Measurements from ENCODE around the gene SNRNP48.

The SNRNP48 gene

GRCh38 chr6:7543789-7544424 lies 46.1 kb upstream of the SNRNP48 start:
- in situ Hi-C loops (cut with HindIII; ENCODE audit: low sequenced_read_pairs) = no loop called here
- TF ChIP-seq CTCF (IDR thresholded peaks at IDR 0.05; ENCODE audit: low read depth, low read length) = no peak
- peak overlapping the region; percentile 6 for H3K4me3 ChIP-seq (ENCODE audit: low read depth, low read length)
- peak; percentile 2 for DNase-seq (ENCODE audit: low read depth, low spot score)

- in situ Hi-C loops (cut with HindIII; ENCODE audit: low sequenced_read_pairs) = no loop called here
- TF ChIP-seq CTCF (IDR thresholded peaks at IDR 0.05; ENCODE audit: low read depth, low read length) = no peak
- DNase-seq (ENCODE audit: low read depth, low spot score) = no peak
- H3K4me3 ChIP-seq (ENCODE audit: low read depth, low read length) = no peak overlapping the region
These were observed 45.4 kb upstream of the SNRNP48 start for GRCh38 chr6:7544597-7544996.

GRCh38 chr6:7545316-7546019 lies 44.5 kb upstream of the SNRNP48 start:
- no peak for TF ChIP-seq CTCF (IDR thresholded peaks at IDR 0.05; ENCODE audit: low read depth, low read length)
- H3K4me3 ChIP-seq (ENCODE audit: low read depth, low read length) = no peak overlapping the region

GRCh38 chr6:7546020-7546369 lies 44.0 kb upstream of the SNRNP48 start:
- TF ChIP-seq CTCF (IDR thresholded peaks at IDR 0.05; ENCODE audit: low read depth, low read length) = no peak
- H3K4me3 ChIP-seq (ENCODE audit: low read depth, low read length) = no peak overlapping the region
- in situ Hi-C loops (cut with HindIII; ENCODE audit: low sequenced_read_pairs) = no loop called here
- DNase-seq (ENCODE audit: low read depth, low spot score) = no peak

More at GRCh38 chr6:7545316-7546019, 44.5 kb upstream of the SNRNP48 start:
- in situ Hi-C loops (cut with HindIII; ENCODE audit: low sequenced_read_pairs) = no loop called here
- no peak for DNase-seq (ENCODE audit: low read depth, low spot score)

GRCh38 chr6:7546383-7546782 lies 43.6 kb upstream of the SNRNP48 start:
- in situ Hi-C loops (cut with HindIII; ENCODE audit: low sequenced_read_pairs) = no loop called here
- H3K4me3 ChIP-seq (ENCODE audit: low read depth, low read length) = no peak overlapping the region
- no peak for DNase-seq (ENCODE audit: low read depth, low spot score)
- no peak for TF ChIP-seq CTCF (IDR thresholded peaks at IDR 0.05; ENCODE audit: low read depth, low read length)

GRCh38 chr6:7546896-7547295 lies 43.1 kb upstream of the SNRNP48 start:
- in situ Hi-C loops (cut with HindIII; ENCODE audit: low sequenced_read_pairs) = no loop called here
- no peak for TF ChIP-seq CTCF (IDR thresholded peaks at IDR 0.05; ENCODE audit: low read depth, low read length)
- DNase-seq (ENCODE audit: low read depth, low spot score) = no peak
- no peak overlapping the region for H3K4me3 ChIP-seq (ENCODE audit: low read depth, low read length)

Measured in astrocyte of the spinal cord (primary cell).